CD14-positive monocyte (primary cell): Measurements from ENCODE around the gene PLXDC1. TPM values are rescaled to one million over a fixed set of nuclear protein-coding genes. Genes with fewer than 3 reads are reported as not detected.

Experiments
- DNase-seq, 3 donors: peaks; one replicate each; pipeline ENCODE4 v3.0.0-alpha.2; 2011 to 2022
- H2AFZ ChIP-seq: 2 replicates; pipeline ENCODE4 v1.6.0; 2012; ENCODE audit warnings: mild to moderate bottlenecking, low read depth, low read length, inconsistent platforms; ENCODE audit not compliant: insufficient read depth, poor library complexity, severe bottlenecking
- H3K27ac ChIP-seq, 2 donors: 1 replicate in 1 of 2; 2 replicates in 1 of 2; pipeline ENCODE4 v1.5.1; 2012 to 2013; ENCODE audit warnings: low read length in 2 of 2, control low read depth in 1 of 2, inconsistent platforms in 1 of 2, low read depth in 1 of 2, mild to moderate bottlenecking in 1 of 2
- H3K27me3 ChIP-seq, 2 donors: one replicate each; pipeline versions ENCODE4 v1.6.0 to v1.6.1; 2011 to 2013; ENCODE audit warnings: low read length in 2 of 2; ENCODE audit not compliant: control insufficient read depth in 2 of 2, insufficient read depth in 2 of 2
- H3K36me3 ChIP-seq, 2 donors: replicated peaks in 1 of 2; 1 replicate in 1 of 2; 2 replicates in 1 of 2; pipeline versions ENCODE4 v1.5.1 to v1.6.1; 2012 to 2013; ENCODE audit warnings: low read length in 2 of 2, control low read depth in 1 of 2, inconsistent platforms in 1 of 2, mild to moderate bottlenecking in 1 of 2; ENCODE audit not compliant: insufficient read depth in 2 of 2, control insufficient read depth in 1 of 2
- H3K4me1 ChIP-seq, 2 donors: 1 replicate in 1 of 2; 2 replicates in 1 of 2; pipeline versions ENCODE4 v1.5.1 to v1.6.1; 2012 to 2013; ENCODE audit warnings: low read length in 2 of 2, control low read depth in 1 of 2, inconsistent platforms in 1 of 2, mild to moderate bottlenecking in 1 of 2, moderate library complexity in 1 of 2; ENCODE audit not compliant: insufficient read depth in 2 of 2, control insufficient read depth in 1 of 2
- H3K4me2 ChIP-seq: replicated peaks from 2 replicates; pipeline ENCODE3; 2012; ENCODE audit warnings: low read length, moderate library complexity, mild to moderate bottlenecking; ENCODE audit not compliant: poor library complexity, severe bottlenecking; ENCODE audit errors: extremely low read depth
- H3K4me3 ChIP-seq, 3 experiments: fragments of 200-600 bp in 1 of 3; sonication (generic) in 1 of 3; replicated peaks in 1 of 3; 1 replicate in 2 of 3; 2 replicates in 1 of 3; pipeline ENCODE4 v1.5.1; 2011 to 2013; ENCODE audit warnings: low read length in 3 of 3, mild to moderate bottlenecking in 3 of 3, control low read depth in 2 of 3, low read depth in 2 of 3, inconsistent platforms in 1 of 3, moderate library complexity in 1 of 3
- H3K79me2 ChIP-seq: 2 replicates; pipeline ENCODE4 v1.6.0; 2012; ENCODE audit warnings: mild to moderate bottlenecking, control low read depth, inconsistent platforms, low read length, moderate library complexity; ENCODE audit not compliant: insufficient read depth
- H3K9ac ChIP-seq: 2 replicates; pipeline ENCODE4 v1.6.0; 2017; ENCODE audit warnings: low read length, mild to moderate bottlenecking; ENCODE audit not compliant: insufficient read depth, poor library complexity, severe bottlenecking
- H3K9me3 ChIP-seq, 2 donors: replicated peaks in 1 of 2; 1 replicate in 1 of 2; 2 replicates in 1 of 2; pipeline versions ENCODE4 v1.5.1 to v1.6.1; 2012 to 2013; ENCODE audit warnings: low read length in 2 of 2, control low read depth in 1 of 2; ENCODE audit not compliant: control insufficient read depth in 1 of 2, insufficient read depth in 1 of 2
- H4K20me1 ChIP-seq: 2 replicates; pipeline ENCODE4 v1.6.0; 2012; ENCODE audit warnings: mild to moderate bottlenecking, low read length, control low read depth, moderate library complexity; ENCODE audit not compliant: insufficient read depth
- H3K27ac Mint-ChIP-seq, 7 donors: one replicate each; pipeline ENCODE4 v1.8.0; 2020; ENCODE audit warnings: mild to moderate bottlenecking in 7 of 7, mixed read lengths in 7 of 7, moderate library complexity in 6 of 7, inconsistent platforms in 2 of 7
- H3K27me3 Mint-ChIP-seq, 3 donors: one replicate each; pipeline ENCODE4 v1.8.0; 2021 to 2022; ENCODE audit warnings: low read depth in 3 of 3, mild to moderate bottlenecking in 3 of 3, mixed read lengths in 3 of 3, moderate library complexity in 3 of 3, inconsistent platforms in 1 of 3
- H3K36me3 Mint-ChIP-seq, 2 donors: one replicate each; pipeline ENCODE4 v1.8.0; 2020; ENCODE audit warnings: mixed read lengths in 2 of 2, inconsistent platforms in 1 of 2, mild to moderate bottlenecking in 1 of 2
- H3K4me1 Mint-ChIP-seq: one replicate; pipeline ENCODE4 v1.8.0; 2020; ENCODE audit warnings: mild to moderate bottlenecking, mixed read lengths
- H3K4me3 Mint-ChIP-seq, 2 donors: one replicate each; pipeline ENCODE4 v1.8.0; 2020; ENCODE audit warnings: mild to moderate bottlenecking in 2 of 2, mixed read lengths in 2 of 2, moderate library complexity in 1 of 2
- H3K9me3 Mint-ChIP-seq, 7 donors: one replicate each; pipeline ENCODE4 v1.8.0; 2020 to 2022; ENCODE audit warnings: mixed read lengths in 7 of 7, mild to moderate bottlenecking in 6 of 7, moderate library complexity in 6 of 7, inconsistent platforms in 2 of 7
- WGBS: methylation state at CpG from one replicate; pipeline ENCODE4 v1.1.5; 2013; ENCODE audit warnings: missing lambda C conversion rate; ENCODE audit not compliant: insufficient coverage; 5-methylcytosine and 5-hydroxymethylcytosine counted together
- intact Hi-C, 2 donors: fragments of 100-400 bp; cut with micrococcal nuclease; formaldehyde crosslinking; loops; one replicate each; pipeline versions ENCODE4 v1.15.0 to v1.15.1; 2023
- polyA plus RNA-seq, 3 donors: library from polyadenylated mRNA; depleted of rRNA in 1 of 3; unstranded in 2 of 3; stranded (reverse) in 1 of 3; fragments of 300-500 nt in 2 of 3; fragments of >200 nt in 1 of 3; fragmentation: Illumina TruSeq in 2 of 3; gene quantifications; 1 replicate in 2 of 3; 2 replicates in 1 of 3; pipeline ENCODE4 v1.2.3, GENCODE V29; 2012 to 2021
- TF ChIP-seq, protein P1 (sequence below): fragments of 200-600 bp; IDR thresholded peaks from one replicate; pipeline ENCODE4 v1.8.0; 2022; ENCODE audit warnings: antibody characterized with exemption, mild to moderate bottlenecking

PLXDC1 gene
- polyA plus RNA-seq, 3 donors, result 0.21 TPM; not detected in 2

DNA sequence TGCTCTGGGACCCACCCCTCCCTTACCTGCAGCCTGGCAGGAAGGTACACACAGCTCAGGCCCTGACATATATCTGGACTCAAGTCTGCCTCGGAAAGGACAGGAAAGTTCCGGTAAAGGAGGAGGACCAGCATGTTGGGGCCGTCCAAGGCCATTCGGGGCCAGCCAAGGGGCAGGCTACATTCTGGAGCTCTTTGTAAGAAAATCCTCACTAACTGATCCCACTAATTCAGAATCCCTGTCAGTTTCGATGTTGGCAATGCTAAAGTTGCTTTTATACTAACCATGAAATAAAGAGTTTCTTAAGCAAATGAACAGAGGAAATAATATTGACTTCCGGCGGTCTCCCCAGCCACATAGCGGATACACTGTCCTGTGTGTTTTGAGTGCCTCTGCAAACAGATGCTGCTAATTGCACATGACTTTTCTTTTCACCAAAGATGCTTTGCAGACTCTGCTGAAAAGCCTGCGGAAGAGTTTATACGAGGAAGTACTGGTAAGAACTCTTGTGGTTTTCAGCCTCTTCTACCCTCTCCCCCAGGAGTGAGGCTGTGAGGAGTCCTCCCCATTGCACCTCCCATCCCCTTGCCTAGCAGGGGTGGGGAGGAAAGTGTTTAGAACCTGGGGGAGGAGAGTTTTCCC, 54.8 kb downstream of the PLXDC1 start:
- Histone ChIP-seq H3K4me2 (peak overlapping the region; percentile 57), H3K79me2 (no peaks in the 10 kb centered on the region), H3K36me3 (no peaks in the 10 kb centered on the region), H3K9ac (no peak overlapping the region), H4K20me1 (no peaks in the 10 kb centered on the region), H3K4me3 (peak overlapping the region in 1 of 3 experiments; percentile 44), H2AFZ (peak overlapping the region; percentile 27), H3K27me3 (peaks cover 0 to 5% of the 10 kb centered on the region in 2 donors), H3K27ac (peak overlapping the region; percentile 29 to 42), H3K4me1 (peaks cover 73% of the 10 kb centered on the region in 2 donors), H3K9me3 (no peaks in the 10 kb centered on the region)
- Mint-ChIP-seq H3K27me3 (peaks cover 0 to 30% (median 17%) of the 10 kb centered on the region in 3 donors), H3K9me3 (peaks cover 0 to 9% (median 0%) of the 10 kb centered on the region in 7 donors), H3K4me3 (peak overlapping the region in 1 of 2 donors; percentile 67), H3K27ac (peak overlapping the region in 4 of 7 donors; percentile 22 to 54 (median 34)), H3K36me3 (no peaks in the 10 kb centered on the region), H3K4me1 (peaks cover 56% of the 10 kb centered on the region)
- TF ChIP-seq, protein P1, sequence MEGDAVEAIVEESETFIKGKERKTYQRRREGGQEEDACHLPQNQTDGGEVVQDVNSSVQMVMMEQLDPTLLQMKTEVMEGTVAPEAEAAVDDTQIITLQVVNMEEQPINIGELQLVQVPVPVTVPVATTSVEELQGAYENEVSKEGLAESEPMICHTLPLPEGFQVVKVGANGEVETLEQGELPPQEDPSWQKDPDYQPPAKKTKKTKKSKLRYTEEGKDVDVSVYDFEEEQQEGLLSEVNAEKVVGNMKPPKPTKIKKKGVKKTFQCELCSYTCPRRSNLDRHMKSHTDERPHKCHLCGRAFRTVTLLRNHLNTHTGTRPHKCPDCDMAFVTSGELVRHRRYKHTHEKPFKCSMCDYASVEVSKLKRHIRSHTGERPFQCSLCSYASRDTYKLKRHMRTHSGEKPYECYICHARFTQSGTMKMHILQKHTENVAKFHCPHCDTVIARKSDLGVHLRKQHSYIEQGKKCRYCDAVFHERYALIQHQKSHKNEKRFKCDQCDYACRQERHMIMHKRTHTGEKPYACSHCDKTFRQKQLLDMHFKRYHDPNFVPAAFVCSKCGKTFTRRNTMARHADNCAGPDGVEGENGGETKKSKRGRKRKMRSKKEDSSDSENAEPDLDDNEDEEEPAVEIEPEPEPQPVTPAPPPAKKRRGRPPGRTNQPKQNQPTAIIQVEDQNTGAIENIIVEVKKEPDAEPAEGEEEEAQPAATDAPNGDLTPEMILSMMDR, result no peak
- intact Hi-C loops, result no loop called here
- no CpG with 5 or more reads among the region's 10 CpGs for WGBS
- peak in 2 of 3 donors; percentile 12 to 18 for DNase-seq

DNA sequence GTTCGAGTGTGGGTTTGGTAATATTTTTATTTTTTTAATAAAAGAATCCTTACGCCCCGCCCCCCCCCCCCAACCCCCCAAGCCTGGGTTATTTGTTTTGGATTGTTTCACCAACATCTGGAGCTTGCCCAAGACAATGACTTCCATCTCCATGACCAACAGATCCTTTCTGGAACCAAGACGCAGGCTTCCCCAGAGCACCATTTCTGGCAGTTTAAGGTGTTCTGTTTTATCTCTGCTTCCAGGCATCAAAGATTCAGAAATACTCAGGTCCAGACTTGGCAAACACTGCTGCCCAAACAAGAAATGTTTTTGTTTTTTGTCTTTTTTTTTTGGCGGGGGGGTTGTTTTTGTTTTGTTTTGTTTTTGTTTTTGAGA, 56.1 kb downstream of the PLXDC1 start:
- Histone ChIP-seq H3K4me3 (no peak overlapping the region), H3K4me1 (peaks cover 86% of the 10 kb centered on the region in 2 donors), H3K27me3 (peaks cover 0 to 5% of the 10 kb centered on the region in 2 donors), H3K9me3 (no peaks in the 10 kb centered on the region), H3K27ac (no peak overlapping the region), H4K20me1 (no peaks in the 10 kb centered on the region), H2AFZ (no peak overlapping the region), H3K79me2 (no peaks in the 10 kb centered on the region), H3K4me2 (peak overlapping the region; percentile 35), H3K9ac (no peak overlapping the region), H3K36me3 (no peaks in the 10 kb centered on the region)
- TF ChIP-seq, protein P1, result no peak
- Mint-ChIP-seq H3K27me3 (peaks cover 0 to 29% (median 20%) of the 10 kb centered on the region in 3 donors), H3K36me3 (peaks cover 0 to 3% of the 10 kb centered on the region in 2 donors), H3K4me1 (peaks cover 65% of the 10 kb centered on the region), H3K9me3 (peaks cover 0 to 5% (median 0%) of the 10 kb centered on the region in 7 donors), H3K4me3 (no peak overlapping the region), H3K27ac (no peak overlapping the region)
- 80% methylated on average over 1 of the region's 5 CpGs for WGBS
- intact Hi-C loops, result no loop called here
- DNase-seq, result no peak
